Small intestine (tissue), 7 donors: ENCODE results near the gene TRPC4. TPM values are rescaled to one million over a fixed set of nuclear protein-coding genes. Genes with fewer than 3 reads are reported as not detected.

Experiments used
- DNase-seq, 2 donors: peaks; one replicate each; pipeline versions ENCODE4 v3.0.0 to v3.0.0-alpha.2; 2013
- FAIRE-seq: peaks from 2 replicates; lab custom pipeline; 2012; peaks lifted over from hg19 to GRCh38; lab: Jason Lieb, UNC
- H3K27ac ChIP-seq, 3 donors: one replicate each; pipeline ENCODE4 v1.5.1; 2013; ENCODE audit warnings: low read length in 2 of 3, mild to moderate bottlenecking in 2 of 3, control low read depth in 1 of 3, inconsistent platforms in 1 of 3, low read depth in 1 of 3, moderate library complexity in 1 of 3
- H3K27me3 ChIP-seq, 3 donors: one replicate each; pipeline ENCODE4 v1.6.1; 2013; ENCODE audit warnings: low read length in 3 of 3, inconsistent platforms in 1 of 3; ENCODE audit not compliant: control insufficient read depth in 3 of 3, insufficient read depth in 3 of 3
- H3K36me3 ChIP-seq, 3 donors: one replicate each; pipeline ENCODE4 v1.6.1; 2013; ENCODE audit warnings: low read length in 3 of 3, inconsistent platforms in 1 of 3, low read depth in 1 of 3, mild to moderate bottlenecking in 1 of 3, moderate library complexity in 1 of 3; ENCODE audit not compliant: control insufficient read depth in 3 of 3, insufficient read depth in 2 of 3
- H3K4me1 ChIP-seq, 3 donors: one replicate each; pipeline ENCODE4 v1.6.1; 2013; ENCODE audit warnings: low read length in 2 of 3, inconsistent platforms in 1 of 3, low read depth in 1 of 3, mild to moderate bottlenecking in 1 of 3, moderate library complexity in 1 of 3; ENCODE audit not compliant: control insufficient read depth in 3 of 3, insufficient read depth in 2 of 3
- H3K4me3 ChIP-seq, 3 donors: one replicate each; pipeline ENCODE4 v1.5.1; 2013; ENCODE audit warnings: low read length in 3 of 3, control low read depth in 1 of 3, inconsistent platforms in 1 of 3, low read depth in 1 of 3, mild to moderate bottlenecking in 1 of 3, moderate library complexity in 1 of 3
- H3K9me3 ChIP-seq, 2 donors: one replicate each; pipeline ENCODE4 v1.6.1; 2013; ENCODE audit warnings: low read depth in 1 of 2, low read length in 1 of 2; ENCODE audit not compliant: control insufficient read depth in 2 of 2, insufficient read depth in 1 of 2
- WGBS, 3 donors: extraction: QIAGEN DNeasy Blood & Tissue Kit; methylation state at CpG; one replicate each; pipeline ENCODE4 v1.1.7; 2013; 5-methylcytosine and 5-hydroxymethylcytosine counted together
- polyA plus RNA-seq, 4 donors: library from polyadenylated mRNA; stranded (reverse) in 3 of 4; unstranded in 1 of 4; fragments of 200-250 nt in 3 of 4; fragments of 120-200 nt in 1 of 4; gene quantifications; one replicate each; pipeline versions ENCODE4 v1.2.1 to v1.2.3, GENCODE V29; 2013
- donor health status: healthy with polysubstance abuse.
- donor health status: control.
- donor health status: control.
- donor health status: Bipolar disorder and iron deficiency.
- donor health status: healthy.

TRPC4 gene
- polyA plus RNA-seq, 4 donors, result 0.04 to 0.27 (median 0.18) TPM; not detected in 1

DNA sequence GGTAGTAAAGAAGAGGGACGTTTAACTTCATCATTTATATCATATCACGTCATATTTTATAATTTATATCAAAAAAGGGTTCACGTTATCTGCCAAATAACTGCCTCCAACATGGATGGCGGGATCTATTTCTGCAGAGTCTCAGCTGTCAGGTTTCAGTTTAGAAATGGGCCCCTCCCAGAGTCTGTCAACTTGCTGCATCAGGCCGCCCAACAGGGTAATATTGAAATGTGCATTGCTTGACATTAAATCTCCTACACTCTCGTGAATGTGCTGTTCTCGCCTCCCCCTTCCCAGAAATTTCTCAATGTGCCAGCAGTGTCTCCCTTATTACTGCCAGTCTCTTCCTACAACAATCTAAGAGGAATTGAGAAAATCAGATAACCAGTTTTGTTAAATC, 96.9 kb downstream of the TRPC4 start:
- H3K9me3 ChIP-seq, result no peaks in the 10 kb centered on the region
- FAIRE-seq (no peak), DNase-seq (no peak)
- H3K27ac ChIP-seq, result no peak overlapping the region
- no peaks in the 10 kb centered on the region for H3K4me1 ChIP-seq
- 69 to 82% (median 77%) methylated on average over 7 of the region's 7 CpGs for WGBS, 3 donors
- no peaks in the 10 kb centered on the region for H3K27me3 ChIP-seq
- no peak overlapping the region for H3K4me3 ChIP-seq
- H3K36me3 ChIP-seq, result no peaks in the 10 kb centered on the region

DNA sequence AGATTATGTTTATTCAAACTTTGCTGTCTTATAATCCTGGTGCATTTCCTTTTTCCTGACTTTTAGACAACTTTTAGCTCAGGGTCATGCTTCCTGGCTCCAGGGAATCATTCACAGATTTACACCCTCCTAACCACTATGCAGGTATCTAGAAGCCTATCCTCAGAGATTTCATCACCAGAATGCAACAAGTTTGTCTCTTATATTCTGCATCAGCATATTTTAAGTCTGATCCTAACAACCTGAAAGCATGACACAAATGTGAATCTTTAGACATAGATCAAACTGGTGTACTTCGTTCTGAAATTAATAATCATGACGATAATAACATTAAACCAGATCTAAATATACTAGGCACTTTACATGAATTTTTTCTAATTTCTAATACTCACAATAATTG, 100.0 kb downstream of the TRPC4 start:
- no peak for DNase-seq
- WGBS, 3 donors, result 81 to 95% (median 87%) methylated on average over 2 of the region's 2 CpGs
- Histone ChIP-seq H3K27ac (no peak overlapping the region), H3K4me3 (no peak overlapping the region), H3K36me3 (no peaks in the 10 kb centered on the region), H3K4me1 (no peaks in the 10 kb centered on the region), H3K9me3 (no peaks in the 10 kb centered on the region), H3K27me3 (no peaks in the 10 kb centered on the region)
- FAIRE-seq, result no peak

DNA sequence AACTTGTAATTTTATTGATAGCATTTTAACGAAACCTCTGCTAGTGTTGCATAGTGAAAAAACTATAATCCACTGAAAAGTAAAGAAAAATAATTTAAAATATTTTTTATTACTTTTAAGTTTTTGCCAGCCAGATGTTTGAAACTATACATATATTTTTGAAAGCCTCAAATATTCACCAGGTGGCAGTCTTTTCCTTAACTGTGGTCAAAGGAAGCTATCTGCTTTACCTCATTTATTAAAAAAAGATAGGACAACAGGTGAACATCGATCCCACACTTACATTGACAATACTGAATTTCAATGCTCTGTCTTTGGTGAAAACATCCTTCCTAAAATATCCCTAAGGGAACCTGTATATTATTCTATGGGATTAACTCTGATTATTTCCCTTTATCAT, 100.5 kb downstream of the TRPC4 start:
- Histone ChIP-seq H3K4me3 (no peak overlapping the region), H3K36me3 (no peaks in the 10 kb centered on the region), H3K4me1 (no peaks in the 10 kb centered on the region), H3K27me3 (no peaks in the 10 kb centered on the region), H3K27ac (no peak overlapping the region), H3K9me3 (no peaks in the 10 kb centered on the region)
- WGBS, 3 donors, result 53 to 58% (median 54%) methylated on average over 2 of the region's 2 CpGs
- no peak for FAIRE-seq
- DNase-seq, result no peak

DNA sequence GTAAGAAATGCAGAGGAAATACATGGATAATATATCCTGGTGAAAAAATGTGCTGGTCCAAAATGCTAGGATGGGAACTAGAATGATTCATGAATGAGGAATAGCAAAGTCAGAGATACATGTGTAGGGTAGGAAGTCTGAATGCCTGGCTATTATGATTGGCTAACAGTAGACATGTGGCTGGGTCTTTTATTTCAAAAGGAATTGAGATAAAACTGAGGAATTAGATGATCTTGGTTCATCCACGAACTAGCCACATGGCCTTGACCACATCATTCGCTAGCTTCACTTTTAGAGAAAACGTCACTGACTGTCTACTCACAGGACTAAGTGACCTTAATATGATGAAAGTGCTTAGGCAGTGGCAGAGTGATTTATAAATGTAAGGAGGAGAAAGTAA, 103.1 kb downstream of the TRPC4 start:
- Histone ChIP-seq H3K4me3 (no peak overlapping the region), H3K27me3 (no peaks in the 10 kb centered on the region), H3K36me3 (no peaks in the 10 kb centered on the region), H3K4me1 (no peaks in the 10 kb centered on the region), H3K9me3 (no peaks in the 10 kb centered on the region), H3K27ac (no peak overlapping the region)
- 72 to 87% (median 75%) methylated on average over 3 of the region's 3 CpGs for WGBS, 3 donors
- DNase-seq, result no peak
- FAIRE-seq, result no peak

DNA sequence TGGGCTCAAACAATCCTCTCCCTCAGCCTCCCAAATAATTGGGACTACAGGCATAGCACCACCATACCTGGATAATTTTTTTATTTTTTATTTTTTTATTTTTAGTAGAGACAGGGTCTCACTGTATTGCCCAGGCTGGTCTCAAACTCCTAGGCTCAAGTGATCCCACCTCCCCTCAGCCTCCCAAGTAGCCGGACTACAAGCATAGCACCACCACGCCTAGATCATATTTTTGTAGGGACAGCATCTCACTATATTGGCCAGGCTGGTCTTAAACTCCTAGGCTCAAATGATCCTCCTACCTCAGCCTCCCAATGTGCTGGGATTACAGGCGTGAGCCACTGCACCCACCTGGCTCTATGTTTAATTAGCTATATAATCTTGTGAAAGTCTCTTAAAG, 114.2 kb downstream of the TRPC4 start:
- FAIRE-seq (no peak), DNase-seq (no peak)
- H3K4me3 ChIP-seq, result no peak overlapping the region
- no peaks in the 10 kb centered on the region for H3K4me1 ChIP-seq
- 63 to 88% (median 74%) methylated on average over 3 of the region's 3 CpGs for WGBS, 3 donors
- no peaks in the 10 kb centered on the region for H3K36me3 ChIP-seq
- no peak overlapping the region for H3K27ac ChIP-seq
- H3K9me3 ChIP-seq, result no peaks in the 10 kb centered on the region
- no peaks in the 10 kb centered on the region for H3K27me3 ChIP-seq

DNA sequence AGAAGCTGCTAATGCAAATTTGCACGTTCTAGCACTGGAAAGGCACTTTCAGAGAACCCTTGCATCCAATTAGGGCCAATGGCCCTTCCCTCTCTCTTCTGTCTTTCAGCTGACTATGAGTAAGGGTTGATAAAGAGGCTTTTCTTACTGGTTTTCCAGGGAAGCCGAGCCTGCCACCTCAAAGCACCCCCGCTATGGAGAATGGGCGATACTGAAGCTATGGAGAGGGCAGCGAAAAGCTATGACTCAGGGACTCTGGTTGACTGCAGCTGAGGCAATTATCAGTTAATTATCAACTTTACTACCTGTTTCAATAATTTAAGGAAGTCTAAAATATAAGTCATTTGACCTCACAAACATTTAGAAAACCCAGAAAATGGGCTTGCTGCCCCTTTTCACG, 115.8 kb downstream of the TRPC4 start:
- no peaks in the 10 kb centered on the region for H3K4me1 ChIP-seq
- 23 to 68% (median 36%) methylated on average over 6 of the region's 6 CpGs for WGBS, 3 donors
- no peak overlapping the region for H3K4me3 ChIP-seq
- no peaks in the 10 kb centered on the region for H3K36me3 ChIP-seq
- H3K27ac ChIP-seq, result no peak overlapping the region
- DNase-seq (peak in 1 of 2 donors; percentile 5), FAIRE-seq (no peak)
- H3K9me3 ChIP-seq, result no peaks in the 10 kb centered on the region
- H3K27me3 ChIP-seq, result no peaks in the 10 kb centered on the region

DNA sequence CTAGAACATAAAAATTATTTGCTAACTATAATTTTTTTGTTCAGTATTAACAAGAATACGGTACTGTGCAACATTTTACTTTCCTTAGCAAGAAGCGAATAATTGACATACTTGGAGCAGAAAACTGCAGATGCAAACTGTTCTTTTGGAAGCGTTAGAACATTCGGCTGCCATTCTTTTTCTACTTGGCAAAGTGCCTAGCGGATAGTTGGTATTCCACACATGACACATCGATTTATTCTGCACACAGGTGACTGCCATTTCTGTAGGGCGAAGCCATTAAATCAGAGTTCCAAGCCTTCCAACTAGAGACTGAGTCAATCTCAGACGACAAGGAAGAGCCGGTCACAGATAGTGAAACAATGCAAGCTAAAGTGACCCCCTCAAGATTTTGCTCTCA, 117.4 kb downstream of the TRPC4 start:
- Histone ChIP-seq H3K9me3 (no peaks in the 10 kb centered on the region), H3K4me1 (no peaks in the 10 kb centered on the region), H3K36me3 (no peaks in the 10 kb centered on the region), H3K27me3 (no peaks in the 10 kb centered on the region), H3K4me3 (no peak overlapping the region), H3K27ac (no peak overlapping the region)
- FAIRE-seq, result no peak
- no peak for DNase-seq
- WGBS, 3 donors, result 78 to 91% (median 89%) methylated on average over 9 of the region's 9 CpGs

DNA sequence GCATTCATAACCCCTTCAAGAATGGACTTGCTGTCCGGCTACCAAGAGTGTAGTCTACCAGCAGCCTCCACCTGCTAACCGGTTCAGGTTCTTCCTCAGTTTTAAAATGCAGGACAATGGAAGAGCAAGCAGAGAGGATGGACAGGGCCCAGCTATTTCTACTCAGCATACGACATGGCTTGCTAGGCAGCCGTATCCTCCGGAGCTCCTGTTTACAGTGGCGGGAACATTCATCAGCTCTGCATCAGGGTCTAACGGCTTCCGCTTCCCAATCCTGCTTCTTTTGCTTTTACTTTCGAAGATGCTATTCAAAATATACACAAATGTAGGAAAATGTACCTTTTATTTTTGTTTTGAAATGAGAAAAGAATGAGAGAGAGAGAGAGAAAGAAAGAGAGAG, 118.5 kb downstream of the TRPC4 start:
- no peaks in the 10 kb centered on the region for H3K9me3 ChIP-seq
- no peak for FAIRE-seq
- no peaks in the 10 kb centered on the region for H3K4me1 ChIP-seq
- WGBS, 3 donors, result 71 to 90% (median 89%) methylated on average over 9 of the region's 9 CpGs
- no peak for DNase-seq
- no peak overlapping the region for H3K27ac ChIP-seq
- no peaks in the 10 kb centered on the region for H3K27me3 ChIP-seq
- no peak overlapping the region for H3K4me3 ChIP-seq
- H3K36me3 ChIP-seq, result no peaks in the 10 kb centered on the region

DNA sequence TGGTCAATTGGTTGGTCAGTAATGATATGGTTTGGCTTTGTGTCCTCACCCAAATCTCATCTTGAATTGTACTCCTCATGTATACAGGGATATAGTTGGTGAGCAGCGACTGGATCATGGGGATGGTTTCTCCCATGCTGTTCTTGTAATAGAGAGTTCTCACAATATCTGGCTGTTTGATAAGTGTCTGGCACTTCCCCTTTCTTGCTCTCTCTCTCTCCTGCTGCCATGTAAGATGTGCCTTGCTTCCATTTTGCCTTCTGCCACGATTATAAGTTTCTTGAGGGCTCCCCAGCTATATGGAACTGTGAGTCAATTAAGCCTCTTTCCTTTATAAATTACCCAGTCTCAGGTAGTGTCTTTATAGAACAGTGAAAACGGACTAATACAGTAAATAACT, 120.7 kb downstream of the TRPC4 start:
- no peak for FAIRE-seq
- no peaks in the 10 kb centered on the region for H3K9me3 ChIP-seq
- no peak overlapping the region for H3K4me3 ChIP-seq
- WGBS, 3 donors, result 66 to 80% (median 72%) methylated on average over 3 of the region's 3 CpGs
- H3K27me3 ChIP-seq, result no peaks in the 10 kb centered on the region
- no peak overlapping the region for H3K27ac ChIP-seq
- DNase-seq, result no peak
- H3K4me1 ChIP-seq, result no peaks in the 10 kb centered on the region
- H3K36me3 ChIP-seq, result no peaks in the 10 kb centered on the region
